Lower lobe of right lung (tissue), 2 donors: ENCODE data around the gene SYNDIG1. TPM values are rescaled to one million over a fixed set of nuclear protein-coding genes. Genes with fewer than 3 reads are reported as not detected.

Experiments
- ATAC-seq, 2 donors: fragments of 200-7000 bp; cut with Tn5 transposase; one replicate each; pipeline ENCODE4 v1.9.1; 2020 to 2022; ENCODE audit warnings: mild to moderate bottlenecking in 2 of 2, moderate library complexity in 2 of 2
- DNase-seq: peaks from one replicate; pipeline ENCODE4 v3.0.0-alpha.2; 2020
- H3K27ac ChIP-seq: fragments of 200-600 bp; one replicate; pipeline ENCODE4 v1.8.0; 2022
- H3K27me3 ChIP-seq: fragments of 200-600 bp; one replicate; pipeline ENCODE4 v1.8.0; 2022; ENCODE audit warnings: low read depth
- H3K36me3 ChIP-seq: fragments of 200-600 bp; one replicate; pipeline ENCODE4 v1.8.0; 2022; ENCODE audit warnings: mild to moderate bottlenecking
- H3K4me1 ChIP-seq: fragments of 200-600 bp; one replicate; pipeline ENCODE4 v1.8.0; 2022
- H3K4me3 ChIP-seq: fragments of 200-600 bp; one replicate; pipeline ENCODE4 v1.8.0; 2022; ENCODE audit warnings: mild to moderate bottlenecking
- H3K9me3 ChIP-seq: fragments of 200-600 bp; one replicate; pipeline ENCODE4 v1.8.0; 2022
- CTCF ChIP-seq: fragments of 200-600 bp; IDR thresholded peaks from one replicate; pipeline ENCODE4 v1.8.0; 2022; ENCODE audit warnings: antibody characterized with exemption, mild to moderate bottlenecking
- intact Hi-C: fragments of 100-400 bp; cut with DNase I; formaldehyde crosslinking; loops from one replicate; pipeline ENCODE4 v1.11.0; 2022
- total RNA-seq: library from RNA; stranded (reverse); fragmentation: NEBNext Ultra II Directional; extraction: Animal tissue kit (Norgen Biotek cat#: 25700); gene quantifications from one replicate; pipeline ENCODE4 v1.2.1, GENCODE V29; 2021
- donor health status: DM: no; HTN: yes; CAD: no; lungs with severe emphysema.

SYNDIG1 gene
- total RNA-seq, 1 donor from 2014 or later, result 0.15 TPM

- DNase-seq (no peak), ATAC-seq (no peak)
- TF ChIP-seq CTCF, result no peak
- H3K27ac ChIP-seq, result no peak overlapping the region
- no peaks in the 10 kb centered on the region for H3K27me3 ChIP-seq
- H3K9me3 ChIP-seq, result no peaks in the 10 kb centered on the region
- intact Hi-C loops, result no loop called here
- no peaks in the 10 kb centered on the region for H3K36me3 ChIP-seq
- H3K4me3 ChIP-seq, result no peak overlapping the region
- no peaks in the 10 kb centered on the region for H3K4me1 ChIP-seq
Observed at GRCh38 chr20:24529369-24529719, 59.9 kb downstream of the SYNDIG1 start.

- intact Hi-C loops, result no loop called here
- Histone ChIP-seq H3K4me3 (no peak overlapping the region), H3K27ac (no peak overlapping the region), H3K27me3 (no peaks in the 10 kb centered on the region), H3K36me3 (no peaks in the 10 kb centered on the region), H3K4me1 (no peaks in the 10 kb centered on the region), H3K9me3 (no peaks in the 10 kb centered on the region)
- TF ChIP-seq CTCF, result no peak
- no peak for DNase-seq
- ATAC-seq, result no peak
Observed at GRCh38 chr20:24530131-24530680, 60.8 kb downstream of the SYNDIG1 start.

- no peaks in the 10 kb centered on the region for H3K4me1 ChIP-seq
- DNase-seq (no peak), ATAC-seq (no peak)
- H3K27me3 ChIP-seq, result no peaks in the 10 kb centered on the region
- H3K9me3 ChIP-seq, result no peaks in the 10 kb centered on the region
- no peak overlapping the region for H3K4me3 ChIP-seq
- no peak for TF ChIP-seq CTCF
- H3K36me3 ChIP-seq, result no peaks in the 10 kb centered on the region
- intact Hi-C loops, result no loop called here
- no peak overlapping the region for H3K27ac ChIP-seq
Observed at GRCh38 chr20:24531202-24531601, 61.8 kb downstream of the SYNDIG1 start.

- ATAC-seq (no peak), DNase-seq (no peak)
- H3K36me3 ChIP-seq, result no peaks in the 10 kb centered on the region
- intact Hi-C loops, result no loop called here
- no peak overlapping the region for H3K27ac ChIP-seq
- H3K9me3 ChIP-seq, result no peaks in the 10 kb centered on the region
- H3K4me3 ChIP-seq, result no peak overlapping the region
- no peaks in the 10 kb centered on the region for H3K4me1 ChIP-seq
- no peak for TF ChIP-seq CTCF
- H3K27me3 ChIP-seq, result no peaks in the 10 kb centered on the region
Observed at GRCh38 chr20:24531631-24532419, 62.4 kb downstream of the SYNDIG1 start.

- no peak for DNase-seq
- no peak for ATAC-seq
- Histone ChIP-seq H3K27ac (no peak overlapping the region), H3K4me3 (no peak overlapping the region), H3K27me3 (no peaks in the 10 kb centered on the region), H3K36me3 (no peaks in the 10 kb centered on the region), H3K4me1 (no peaks in the 10 kb centered on the region), H3K9me3 (no peaks in the 10 kb centered on the region)
- intact Hi-C loops, result no loop called here
- TF ChIP-seq CTCF, result no peak
Observed at GRCh38 chr20:24533449-24533848, 64.0 kb downstream of the SYNDIG1 start.
